OCI-LY7 (cell line): ENCODE results near the gene PACS1.

Experiments used
- CTCF ChIP-seq: fragments of 200-600 bp; sonication (generic); conservative IDR thresholded peaks from 2 replicates; pipeline ENCODE4 v1.5.1; 2014; ENCODE audit warnings: mild to moderate bottlenecking, antibody characterized with exemption, low read length, moderate library complexity, mixed read lengths
- EZH2phosphoT487 ChIP-seq: fragments of 200-600 bp; sonication (generic); IDR thresholded peaks from 2 replicates; pipeline ENCODE4 v1.6.1; 2018; ENCODE audit warnings: low read depth, borderline replicate concordance, mild to moderate bottlenecking, mixed run types, antibody characterized with exemption, low read length, moderate library complexity, mixed read lengths

DNA sequence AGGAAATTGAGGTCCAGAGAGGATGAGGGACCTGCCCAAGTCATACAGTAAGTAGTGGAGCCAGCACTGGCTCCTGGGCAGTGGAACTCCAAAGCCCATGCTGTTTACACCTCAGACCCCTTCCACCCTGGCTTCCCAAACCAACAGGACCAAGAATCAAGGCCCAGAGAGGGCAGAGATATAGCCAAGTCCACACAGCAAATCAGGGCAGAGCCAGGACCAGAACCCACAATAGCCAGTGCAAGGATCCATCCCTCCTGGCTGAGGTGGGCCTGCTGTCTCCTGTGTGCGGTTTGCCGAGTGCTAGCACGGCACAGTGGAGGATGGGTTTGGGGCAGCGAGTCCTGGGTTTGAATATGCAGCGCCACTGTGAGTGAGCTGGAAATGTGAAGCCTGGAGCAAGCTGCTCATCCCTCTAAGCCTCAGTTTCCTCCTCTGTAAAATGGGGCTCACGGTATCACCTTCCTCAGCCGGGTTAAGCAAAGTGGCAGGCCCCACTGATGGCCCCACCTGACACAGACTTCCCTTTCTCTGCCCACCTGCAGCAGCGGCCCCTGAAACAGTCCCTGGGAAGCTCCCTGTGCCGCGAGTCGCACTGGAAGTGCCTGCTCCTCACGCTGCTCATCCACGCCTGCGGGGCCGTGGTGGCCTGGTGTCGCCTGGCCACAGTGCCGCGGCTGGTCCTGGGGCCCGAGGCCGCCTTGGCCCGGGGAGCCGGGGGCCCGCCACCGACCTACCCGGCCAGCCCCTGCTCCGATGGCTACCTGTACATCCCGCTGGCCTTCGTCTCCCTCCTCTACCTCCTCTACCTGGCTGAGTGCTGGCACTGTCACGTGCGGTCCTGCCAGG lies 223.9 kb downstream of the PACS1 start:
- TF ChIP-seq CTCF (no peak), EZH2phosphoT487 (no peak)
